ENCODE data around the gene KCNK4.

The KCNK4 gene

GRCh38 chr11:64253481-64253880, 37.6 kb upstream of the KCNK4 start:
- DNase-seq (ENCODE audit: low read depth), result no peak

- DNase-seq (ENCODE audit: low read depth), result no peak
Measured at GRCh38 chr11:64254326-64254725, 36.8 kb upstream of the KCNK4 start.

- DNase-seq (ENCODE audit: low read depth), result no peak
Measured at GRCh38 chr11:64255135-64256128, 35.7 kb upstream of the KCNK4 start.

GRCh38 chr11:64256300-64256699, 34.8 kb upstream of the KCNK4 start:
- DNase-seq (ENCODE audit: low read depth), result no peak

GRCh38 chr11:64258356-64258755, 32.7 kb upstream of the KCNK4 start:
- DNase-seq (ENCODE audit: low read depth), result no peak

- no peak for DNase-seq (ENCODE audit: low read depth)
Measured at GRCh38 chr11:64258946-64259532, 32.1 kb upstream of the KCNK4 start.

- no peak for DNase-seq (ENCODE audit: low read depth)
Measured at GRCh38 chr11:64259533-64260067, 31.5 kb upstream of the KCNK4 start.

GRCh38 chr11:64260147-64260708, 30.9 kb upstream of the KCNK4 start:
- no peak for DNase-seq (ENCODE audit: low read depth)

GRCh38 chr11:64261556-64262080, 29.5 kb upstream of the KCNK4 start:
- no peak for DNase-seq (ENCODE audit: low read depth)

GRCh38 chr11:64262271-64263002, 28.7 kb upstream of the KCNK4 start:
- no peak for DNase-seq (ENCODE audit: low read depth)

GRCh38 chr11:64263021-64263946, 27.8 kb upstream of the KCNK4 start:
- no peak for DNase-seq (ENCODE audit: low read depth)

GRCh38 chr11:64263947-64264317, 27.2 kb upstream of the KCNK4 start:
- DNase-seq (ENCODE audit: low read depth), result no peak

- no peak for DNase-seq (ENCODE audit: low read depth)
Measured at GRCh38 chr11:64264371-64264852, 26.7 kb upstream of the KCNK4 start.

- DNase-seq (ENCODE audit: low read depth), result no peak
Measured at GRCh38 chr11:64265176-64266160, 25.6 kb upstream of the KCNK4 start.

- DNase-seq (ENCODE audit: low read depth), result no peak
Measured at GRCh38 chr11:64266339-64266738, 24.8 kb upstream of the KCNK4 start.

- DNase-seq (ENCODE audit: low read depth), result no peak
Measured at GRCh38 chr11:64267207-64267945, 23.7 kb upstream of the KCNK4 start.

- DNase-seq (ENCODE audit: low read depth), result no peak
Measured at GRCh38 chr11:64268025-64268892, 22.8 kb upstream of the KCNK4 start.

Measured in T follicular helper cell (primary cell).